Endothelial cell of umbilical vein (primary cell): ENCODE measurements around the gene ZYX. TPM values are rescaled to one million over a fixed set of nuclear protein-coding genes. Genes with fewer than 3 reads are reported as not detected.
A peak's percentile ranks its signal among the peaks of the same experiment; 100 is the strongest.

Experiments used
- BruUV-seq: library from RNA; stranded (reverse); fragments of 400-500 nt; replicated peaks from 2 replicates; lab custom pipeline; 2021; lab: Mats Ljungman, UMichigan
- CTCF ChIA-PET: fragments of 300-600, 350-600 bp; sonication (Branson Sonifier 250); formaldehyde crosslinking; loops from one replicate; lab custom pipeline; 2021; ENCODE audit warnings: antibody characterized with exemption, inconsistent platforms; lab: Charles Lee
- POLR2A ChIA-PET: fragments of 300-600, 350-600 bp; sonication (Branson Sonifier 250); formaldehyde crosslinking; loops from one replicate; lab custom pipeline; 2021; ENCODE audit warnings: antibody characterized with exemption, inconsistent platforms; lab: Charles Lee
- DNase-seq: peaks from one replicate; pipeline ENCODE4 v3.0.0-alpha.2; 2011; ENCODE audit warnings: low read depth, low spot score
- FAIRE-seq: peaks from 2 replicates; lab custom pipeline; 2011; peaks lifted over from hg19 to GRCh38; lab: Jason Lieb, UNC
- H2AFZ ChIP-seq: 2 replicates; pipeline ENCODE4 v1.6.0; 2012; ENCODE audit warnings: low read depth, low read length, control low read depth, inconsistent platforms
- H3K27ac ChIP-seq: 2 replicates; pipeline ENCODE4 v1.5.1; 2011; ENCODE audit warnings: low read depth, mild to moderate bottlenecking, control low read depth, low read length, moderate library complexity; ENCODE audit not compliant: insufficient read depth
- H3K27me3 ChIP-seq, 2 experiments: 2 replicates each; pipeline versions ENCODE4 v1.6.0 to v1.6.1; 2011; ENCODE audit warnings: low read length in 2 of 2, mixed read lengths in 1 of 2; ENCODE audit not compliant: control insufficient read depth in 2 of 2, insufficient read depth in 2 of 2
- H3K36me3 ChIP-seq, 2 experiments: 2 replicates in 1 of 2; 3 replicates in 1 of 2; pipeline ENCODE4 v1.5.1; 2011; ENCODE audit warnings: low read length in 2 of 2, mild to moderate bottlenecking in 1 of 2, moderate library complexity in 1 of 2; ENCODE audit not compliant: control insufficient read depth in 2 of 2, insufficient read depth in 2 of 2; ENCODE audit errors: extremely low read depth in 1 of 2
- H3K4me1 ChIP-seq: 3 replicates; pipeline ENCODE4 v1.5.1; 2011; ENCODE audit warnings: mild to moderate bottlenecking, low read length; ENCODE audit not compliant: control insufficient read depth, insufficient read depth; ENCODE audit errors: extremely low read depth
- H3K4me2 ChIP-seq: 2 replicates; pipeline ENCODE4 v1.6.1; 2011; ENCODE audit warnings: low read length, control low read depth, mixed read lengths; ENCODE audit not compliant: insufficient read depth
- H3K4me3 ChIP-seq, 3 experiments: fragments of 200-600 bp in 1 of 3; sonication (generic), shearing (Covaris generic) in 1 of 3; replicated peaks in 1 of 3; 2 replicates each; pipeline ENCODE4 v1.5.1; 2011 to 2016; ENCODE audit warnings: control low read depth in 3 of 3, low read length in 3 of 3, mild to moderate bottlenecking in 2 of 3, inconsistent platforms in 1 of 3, low read depth in 1 of 3, moderate library complexity in 1 of 3; ENCODE audit not compliant: insufficient read depth in 1 of 3
- H3K79me2 ChIP-seq: 2 replicates; pipeline ENCODE4 v1.6.0; 2012; ENCODE audit warnings: low read length, inconsistent platforms; ENCODE audit not compliant: control insufficient read depth, insufficient read depth
- H3K9ac ChIP-seq: replicated peaks from 2 replicates; pipeline ENCODE3; 2011; ENCODE audit warnings: low read length, control low read depth; ENCODE audit not compliant: insufficient read depth; ENCODE audit errors: extremely low read depth
- H3K9me1 ChIP-seq: replicated peaks from 3 replicates; pipeline ENCODE4 v1.6.0; 2011; ENCODE audit warnings: mild to moderate bottlenecking, low read length; ENCODE audit not compliant: control insufficient read depth, insufficient read depth; ENCODE audit errors: extremely low read depth
- H3K9me3 ChIP-seq: replicated peaks from 2 replicates; pipeline ENCODE4 v1.5.1; 2012; ENCODE audit warnings: low read length, inconsistent platforms; ENCODE audit not compliant: control insufficient read depth, insufficient read depth
- H4K20me1 ChIP-seq: replicated peaks from 2 replicates; pipeline ENCODE3; 2011; ENCODE audit warnings: mild to moderate bottlenecking, low read length; ENCODE audit not compliant: control insufficient read depth, insufficient read depth; ENCODE audit errors: extremely low read depth
- POLR2A ChIP-seq: IDR thresholded peaks from 2 replicates; pipeline ENCODE4 v1.6.1; 2012; ENCODE audit warnings: low read depth, mild to moderate bottlenecking, control low read depth, low read length
- POLR2AphosphoS5 ChIP-seq: IDR thresholded peaks from 2 replicates; pipeline ENCODE4 v1.6.1; 2012; ENCODE audit warnings: low read depth, mild to moderate bottlenecking, control low read depth, low read length, moderate library complexity; ENCODE audit not compliant: insufficient read depth
- dilution Hi-C: fragments of 300-500 bp; cut with MboI; formaldehyde crosslinking; loops from one replicate; pipeline ENCODE4 v1.15.0; 2019; ENCODE audit warnings: low sequenced_read_pairs; ENCODE audit not compliant: extremely low pct_ligation_motif_present
- intact Hi-C: fragments of 100-400 bp; cut with micrococcal nuclease; formaldehyde crosslinking; loops from one replicate; pipeline ENCODE4 v1.10.0; 2022
- polyA plus RNA-seq, 4 experiments: library from polyadenylated mRNA; depleted of rRNA in 3 of 4; stranded (reverse) in 3 of 4; unstranded in 1 of 4; fragments of >200 nt; gene quantifications; 2 replicates each; pipeline versions ENCODE4 v1.2.1 to v1.2.3, GENCODE V29; 2011 to 2012; ENCODE audit warnings: missing spikeins in 1 of 4
- total RNA-seq: library from RNA; stranded (reverse); gene quantifications from 2 replicates; pipeline ENCODE4 v1.2.3, GENCODE V29; 2021
- TF ChIP-seq, protein P1 (sequence below), 2 donors: IDR thresholded peaks; 1 replicate in 1 of 2; 2 replicates in 1 of 2; pipeline ENCODE4 v1.5.1; 2011; ENCODE audit warnings: low read length in 2 of 2, mild to moderate bottlenecking in 2 of 2, moderate library complexity in 2 of 2, control low read depth in 1 of 2, inconsistent platforms in 1 of 2, low read depth in 1 of 2; ENCODE audit not compliant: insufficient read depth in 1 of 2; ENCODE audit errors: extremely low read depth in 1 of 2

The ZYX gene
- total and polyA plus RNA-seq, 2 donors (not counting 3 experiments of a cell fraction or from before 2014, with no cell fraction given), result 196 to 545 TPM

DNA sequence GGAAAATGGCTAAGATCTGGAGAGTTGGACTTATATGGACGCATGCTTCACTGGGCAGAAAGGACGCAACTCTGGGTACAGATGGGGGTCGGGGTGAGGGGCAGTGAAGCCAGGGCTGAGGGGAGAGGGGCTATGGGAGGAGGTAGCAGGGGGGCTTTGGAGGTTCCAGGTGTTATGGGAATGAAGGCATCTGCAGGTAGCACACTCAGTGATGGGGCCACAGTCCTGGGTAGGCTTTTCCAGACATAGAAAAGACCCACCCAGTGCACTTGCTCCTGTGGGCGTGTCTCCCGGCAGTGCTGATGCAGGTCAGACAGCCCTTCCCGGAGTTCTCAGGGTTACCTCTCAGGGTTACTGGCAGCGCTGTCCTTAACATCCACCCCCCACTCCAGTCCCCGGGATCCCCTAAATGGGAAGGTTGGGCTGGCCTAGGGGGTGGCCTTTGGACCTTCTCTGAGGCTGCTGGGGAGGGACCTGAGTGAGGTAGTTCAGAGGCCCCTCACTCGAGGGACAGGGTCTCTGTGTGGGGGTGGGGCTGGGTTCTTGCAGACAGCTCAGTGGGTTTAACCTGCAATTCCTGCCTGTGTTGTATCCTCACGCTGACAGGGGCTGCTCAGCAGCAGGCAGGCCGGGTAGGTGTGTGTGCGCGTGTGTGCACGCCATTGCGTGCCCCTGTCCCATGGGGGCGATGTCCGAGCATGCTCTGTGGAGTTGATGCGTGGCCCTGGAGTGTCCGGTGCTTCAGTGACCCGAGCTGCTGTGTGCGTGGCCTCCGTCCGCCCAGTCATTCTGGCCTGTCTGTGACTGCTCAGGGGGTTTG lies 6.2 kb downstream of the ZYX start:
- dilution Hi-C loops, result loop anchor here (25.0 kb wide), 1 partner anchor 125 kb away; no protein-coding TSS in a partner anchor

More for the DNA sequence above, 6.2 kb downstream of the ZYX start:
- FAIRE-seq (no peak), DNase-seq (no peak)
- Histone ChIP-seq H3K9me1 (no peaks in the 10 kb centered on the region), H3K36me3 (peaks cover 22 to 42% of the 10 kb centered on the region in 2 experiments), H3K9me3 (no peaks in the 10 kb centered on the region), H3K4me2 (no peak overlapping the region), H3K27me3 (no peaks in the 10 kb centered on the region), H3K4me3 (no peak overlapping the region), H3K9ac (no peak overlapping the region), H3K4me1 (peaks cover 89% of the 10 kb centered on the region), H3K79me2 (peaks cover 71% of the 10 kb centered on the region), H2AFZ (no peak overlapping the region), H4K20me1 (no peaks in the 10 kb centered on the region), H3K27ac (no peak overlapping the region)
- ChIA-PET CTCF (interaction anchor here (0.7 to 4.3 kb wide), 3 partner anchors 20 to 118 kb away, joined by 3 to 24 read pairs (median 3); no protein-coding TSS in a partner anchor), POLR2A (interaction anchor here (1.1 kb wide), 1 partner anchor 113 kb away, joined by 6 read pairs; no protein-coding TSS in a partner anchor)
- BruUV-seq, result no TSS peak
- TF ChIP-seq POLR2AphosphoS5 (no peak), POLR2A (peak; percentile 61)
- TF ChIP-seq, protein P1, sequence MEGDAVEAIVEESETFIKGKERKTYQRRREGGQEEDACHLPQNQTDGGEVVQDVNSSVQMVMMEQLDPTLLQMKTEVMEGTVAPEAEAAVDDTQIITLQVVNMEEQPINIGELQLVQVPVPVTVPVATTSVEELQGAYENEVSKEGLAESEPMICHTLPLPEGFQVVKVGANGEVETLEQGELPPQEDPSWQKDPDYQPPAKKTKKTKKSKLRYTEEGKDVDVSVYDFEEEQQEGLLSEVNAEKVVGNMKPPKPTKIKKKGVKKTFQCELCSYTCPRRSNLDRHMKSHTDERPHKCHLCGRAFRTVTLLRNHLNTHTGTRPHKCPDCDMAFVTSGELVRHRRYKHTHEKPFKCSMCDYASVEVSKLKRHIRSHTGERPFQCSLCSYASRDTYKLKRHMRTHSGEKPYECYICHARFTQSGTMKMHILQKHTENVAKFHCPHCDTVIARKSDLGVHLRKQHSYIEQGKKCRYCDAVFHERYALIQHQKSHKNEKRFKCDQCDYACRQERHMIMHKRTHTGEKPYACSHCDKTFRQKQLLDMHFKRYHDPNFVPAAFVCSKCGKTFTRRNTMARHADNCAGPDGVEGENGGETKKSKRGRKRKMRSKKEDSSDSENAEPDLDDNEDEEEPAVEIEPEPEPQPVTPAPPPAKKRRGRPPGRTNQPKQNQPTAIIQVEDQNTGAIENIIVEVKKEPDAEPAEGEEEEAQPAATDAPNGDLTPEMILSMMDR (IDR thresholded peaks at IDR 0.05; ENCODE audit: extremely low read depth in 1 of 2, insufficient read depth in 1 of 2, low read depth in 1 of 2, low read length in 2 of 2), result peak; percentile 6 to 14
- intact Hi-C loops, result no loop called here
